ENCODE measurements around the gene MYOG.
A peak's percentile ranks its signal among the peaks of the same experiment; 100 is the strongest.

GRCh38 chr1:203056516-203056915 is 29.3 kb downstream of the MYOG start:
- peak; percentile 39 for TF ChIP-seq CTCF (IDR thresholded peaks at IDR 0.05; ENCODE audit: low read length)
- no peak for TF ChIP-seq EZH2 (IDR thresholded peaks at IDR 0.05; ENCODE audit: borderline replicate concordance, low read length)
